ENCODE results near the gene EEF2KMT.
A peak's percentile ranks its signal among the peaks of the same experiment; 100 is the strongest.
"Not testable (repeated sequence)": the region's sequence is repeated elsewhere in the genome, so short reads cannot be mapped to it uniquely, and the experiment has no call there.

DNA sequence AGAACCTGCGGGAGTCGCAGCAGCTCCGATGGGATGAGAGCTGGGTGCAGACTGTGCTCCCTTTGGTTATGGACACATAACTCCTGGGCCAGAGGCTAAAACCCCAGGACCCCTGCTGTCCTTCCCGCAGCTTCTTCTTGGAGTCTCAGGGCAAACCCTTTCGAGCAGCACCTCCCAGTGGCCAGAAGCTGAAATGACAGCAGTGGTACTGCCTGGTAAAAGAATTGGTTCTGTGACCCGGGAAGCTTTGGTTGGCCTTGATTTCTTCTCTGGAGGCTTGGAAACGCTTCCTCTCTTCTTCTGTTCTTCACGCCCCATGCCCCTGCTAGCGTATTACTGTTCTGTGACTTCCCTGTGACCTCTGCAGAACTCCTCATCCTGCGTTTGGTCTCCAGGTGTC lies 12.8 kb downstream of the EEF2KMT start:
- TF ChIP-seq, protein P1, sequence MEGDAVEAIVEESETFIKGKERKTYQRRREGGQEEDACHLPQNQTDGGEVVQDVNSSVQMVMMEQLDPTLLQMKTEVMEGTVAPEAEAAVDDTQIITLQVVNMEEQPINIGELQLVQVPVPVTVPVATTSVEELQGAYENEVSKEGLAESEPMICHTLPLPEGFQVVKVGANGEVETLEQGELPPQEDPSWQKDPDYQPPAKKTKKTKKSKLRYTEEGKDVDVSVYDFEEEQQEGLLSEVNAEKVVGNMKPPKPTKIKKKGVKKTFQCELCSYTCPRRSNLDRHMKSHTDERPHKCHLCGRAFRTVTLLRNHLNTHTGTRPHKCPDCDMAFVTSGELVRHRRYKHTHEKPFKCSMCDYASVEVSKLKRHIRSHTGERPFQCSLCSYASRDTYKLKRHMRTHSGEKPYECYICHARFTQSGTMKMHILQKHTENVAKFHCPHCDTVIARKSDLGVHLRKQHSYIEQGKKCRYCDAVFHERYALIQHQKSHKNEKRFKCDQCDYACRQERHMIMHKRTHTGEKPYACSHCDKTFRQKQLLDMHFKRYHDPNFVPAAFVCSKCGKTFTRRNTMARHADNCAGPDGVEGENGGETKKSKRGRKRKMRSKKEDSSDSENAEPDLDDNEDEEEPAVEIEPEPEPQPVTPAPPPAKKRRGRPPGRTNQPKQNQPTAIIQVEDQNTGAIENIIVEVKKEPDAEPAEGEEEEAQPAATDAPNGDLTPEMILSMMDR (IDR thresholded peaks at IDR 0.05), result peak in 5 of 6 experiments; percentile 20 to 65 (median 36)
- not testable (repeated sequence) for TF ChIP-seq POLR2A (IDR thresholded peaks at IDR 0.05)
